Glutamatergic neuron (in vitro differentiated cells): ENCODE measurements around the gene BCAP31. TPM values are rescaled to one million over a fixed set of nuclear protein-coding genes. Genes with fewer than 3 reads are reported as not detected.
"Not testable (repeated sequence)": the region's sequence is repeated elsewhere in the genome, so short reads cannot be mapped to it uniquely, and the experiment has no call there.

Experiments
- DNase-seq: peaks from one replicate; pipeline ENCODE4 v3.0.0; 2022
- H3K27ac Mint-ChIP-seq: one replicate; pipeline ENCODE4 v1.8.0; 2020; ENCODE audit warnings: mild to moderate bottlenecking, mixed read lengths, inconsistent platforms; ENCODE audit not compliant: unreplicated experiment
- H3K27me3 Mint-ChIP-seq: one replicate; pipeline ENCODE4 v1.8.0; 2020; ENCODE audit warnings: mild to moderate bottlenecking, moderate library complexity, mixed read lengths, inconsistent platforms; ENCODE audit not compliant: unreplicated experiment
- H3K36me3 Mint-ChIP-seq: one replicate; pipeline ENCODE4 v1.8.0; 2020; ENCODE audit warnings: mild to moderate bottlenecking, mixed read lengths, inconsistent platforms; ENCODE audit not compliant: unreplicated experiment
- H3K4me1 Mint-ChIP-seq: one replicate; pipeline ENCODE4 v1.8.0; 2020; ENCODE audit warnings: mild to moderate bottlenecking, low read depth, mixed read lengths, inconsistent platforms; ENCODE audit not compliant: unreplicated experiment
- H3K4me3 Mint-ChIP-seq: one replicate; pipeline ENCODE4 v1.8.0; 2020; ENCODE audit warnings: mild to moderate bottlenecking, mixed read lengths, inconsistent platforms; ENCODE audit not compliant: unreplicated experiment
- H3K9me3 Mint-ChIP-seq: one replicate; pipeline ENCODE4 v1.8.0; 2020; ENCODE audit warnings: mild to moderate bottlenecking, moderate library complexity, mixed read lengths, inconsistent platforms; ENCODE audit not compliant: unreplicated experiment
- CTCF ChIP-seq: fragments of 200-600 bp; sonication (generic); IDR thresholded peaks from one replicate; pipeline ENCODE4 v1.5.0; 2021; ENCODE audit not compliant: partially characterized antibody, unreplicated experiment
- total RNA-seq: library from RNA; stranded (reverse); fragmentation: NEBNext Ultra II Directional; extraction: Animal tissue kit (Norgen Biotek cat#: 25700); gene quantifications from one replicate; pipeline ENCODE4 v1.2.1, GENCODE V29; 2021; ENCODE audit not compliant: unreplicated experiment

Gene BCAP31
- total RNA-seq, 1 donor from 2014 or later: 155 TPM

GRCh38 chrX:153755136-153755535 is 30.9 kb upstream of the BCAP31 start:
- peaks cover 5% of the 10 kb centered on the region for H3K36me3 Mint-ChIP-seq
- no peak for DNase-seq
- no peak overlapping the region for H3K27ac Mint-ChIP-seq
- H3K4me3 Mint-ChIP-seq: no peak overlapping the region
- H3K4me1 Mint-ChIP-seq: no peaks in the 10 kb centered on the region
- no peak for TF ChIP-seq CTCF
- H3K9me3 Mint-ChIP-seq: no peaks in the 10 kb centered on the region
- no peaks in the 10 kb centered on the region for H3K27me3 Mint-ChIP-seq

GRCh38 chrX:153750127-153750774 is 26.1 kb upstream of the BCAP31 start:
- no peak for TF ChIP-seq CTCF
- H3K27me3 Mint-ChIP-seq: no peaks in the 10 kb centered on the region
- peaks cover under 1% of the 10 kb centered on the region for H3K9me3 Mint-ChIP-seq
- peak overlapping the region; percentile 30 for H3K4me3 Mint-ChIP-seq
- H3K27ac Mint-ChIP-seq: no peak overlapping the region
- no peak for DNase-seq
- H3K36me3 Mint-ChIP-seq: no peaks in the 10 kb centered on the region
- H3K4me1 Mint-ChIP-seq: no peaks in the 10 kb centered on the region

GRCh38 chrX:153749017-153749416 is 24.8 kb upstream of the BCAP31 start:
- H3K27me3 Mint-ChIP-seq, H3K4me1 Mint-ChIP-seq, H3K4me3 Mint-ChIP-seq, H3K36me3 Mint-ChIP-seq, H3K27ac Mint-ChIP-seq, DNase-seq, H3K9me3 Mint-ChIP-seq: not testable (repeated sequence)

GRCh38 chrX:153746991-153747390 is 22.8 kb upstream of the BCAP31 start:
- DNase-seq: not testable (repeated sequence)

GRCh38 chrX:153746359-153746758 is 22.2 kb upstream of the BCAP31 start:
- H3K4me3 Mint-ChIP-seq: peak overlapping the region; percentile 16
- peaks cover 1% of the 10 kb centered on the region for H3K4me1 Mint-ChIP-seq
- H3K36me3 Mint-ChIP-seq: no peaks in the 10 kb centered on the region
- H3K9me3 Mint-ChIP-seq: peaks cover 2% of the 10 kb centered on the region
- no peak for TF ChIP-seq CTCF
- no peaks in the 10 kb centered on the region for H3K27me3 Mint-ChIP-seq
- H3K27ac Mint-ChIP-seq: no peak overlapping the region
- no peak for DNase-seq

More at GRCh38 chrX:153746991-153747390, 22.8 kb upstream of the BCAP31 start:
- not testable (repeated sequence) for H3K27ac Mint-ChIP-seq, H3K4me3 Mint-ChIP-seq, H3K27me3 Mint-ChIP-seq, H3K36me3 Mint-ChIP-seq, H3K9me3 Mint-ChIP-seq, H3K4me1 Mint-ChIP-seq

GRCh38 chrX:153745067-153745433 is 20.9 kb upstream of the BCAP31 start:
- not testable (repeated sequence) for H3K9me3 Mint-ChIP-seq, H3K4me1 Mint-ChIP-seq, H3K36me3 Mint-ChIP-seq, DNase-seq, H3K27me3 Mint-ChIP-seq
- Mint-ChIP-seq H3K27ac (peak overlapping the region; percentile 66), H3K4me3 (peak overlapping the region; percentile 63)
